Type B pancreatic cell (in vitro differentiated cells): Measurements from ENCODE around the gene XXYLT1. TPM values are rescaled to one million over a fixed set of nuclear protein-coding genes. Genes with fewer than 3 reads are reported as not detected.
A peak's percentile ranks its signal among the peaks of the same experiment; 100 is the strongest.

Experiments used
- DNase-seq: peaks from one replicate; pipeline ENCODE4 v3.0.0; 2021; ENCODE audit warnings: mixed read lengths; ENCODE audit not compliant: unreplicated experiment; ENCODE audit errors: extremely low spot score
- H3K27ac Mint-ChIP-seq: 2 replicates; pipeline ENCODE4 v1.8.0; 2021; ENCODE audit warnings: mild to moderate bottlenecking, mixed read lengths
- H3K27me3 Mint-ChIP-seq: 2 replicates; pipeline ENCODE4 v1.8.0; 2021; ENCODE audit warnings: mixed read lengths
- H3K36me3 Mint-ChIP-seq: 2 replicates; pipeline ENCODE4 v1.8.0; 2021; ENCODE audit warnings: mixed read lengths
- H3K4me1 Mint-ChIP-seq: one replicate; pipeline ENCODE4 v1.8.0; 2021; ENCODE audit warnings: mixed read lengths; ENCODE audit not compliant: unreplicated experiment
- H3K4me3 Mint-ChIP-seq: 2 replicates; pipeline ENCODE4 v1.8.0; 2021; ENCODE audit warnings: mild to moderate bottlenecking, mixed read lengths
- H3K9me3 Mint-ChIP-seq: 2 replicates; pipeline ENCODE4 v1.8.0; 2021; ENCODE audit warnings: mixed read lengths
- CTCF ChIP-seq: fragments of 200-600 bp; sonication (generic); conservative IDR thresholded peaks from 2 replicates; pipeline ENCODE4 v1.5.0; 2021; ENCODE audit warnings: antibody characterized with exemption, mild to moderate bottlenecking
- total RNA-seq: library from RNA; stranded (reverse); gene quantifications from 2 replicates; pipeline ENCODE4 v1.2.1, GENCODE V29; 2021; ENCODE audit warnings: low replicate concordance

The XXYLT1 gene
- total RNA-seq, 1 donor from 2014 or later, result 27.0 TPM

- TF ChIP-seq CTCF, result no peak
- peaks cover 3% of the 10 kb centered on the region for H3K9me3 Mint-ChIP-seq
- no peaks in the 10 kb centered on the region for H3K36me3 Mint-ChIP-seq
- peaks cover 4% of the 10 kb centered on the region for H3K27me3 Mint-ChIP-seq
- H3K4me3 Mint-ChIP-seq, result no peak overlapping the region
- H3K27ac Mint-ChIP-seq, result no peak overlapping the region
- H3K4me1 Mint-ChIP-seq, result peaks cover 42% of the 10 kb centered on the region
- DNase-seq, result no peak
These were observed 241.9 kb downstream of the XXYLT1 start for GRCh38 chr3:195028877-195029606.

- peaks cover 6% of the 10 kb centered on the region for H3K27me3 Mint-ChIP-seq
- DNase-seq, result no peak
- TF ChIP-seq CTCF, result no peak
- H3K27ac Mint-ChIP-seq, result peak overlapping the region; percentile 56
- H3K4me3 Mint-ChIP-seq, result peak overlapping the region; percentile 18
- H3K9me3 Mint-ChIP-seq, result peaks cover 8% of the 10 kb centered on the region
- no peaks in the 10 kb centered on the region for H3K36me3 Mint-ChIP-seq
- peaks cover 15% of the 10 kb centered on the region for H3K4me1 Mint-ChIP-seq
These were observed 245.1 kb downstream of the XXYLT1 start for GRCh38 chr3:195025884-195026200.

GRCh38 chr3:195025056-195025883, 245.7 kb downstream of the XXYLT1 start:
- no peak for TF ChIP-seq CTCF

GRCh38 chr3:195023989-195024388, 247.0 kb downstream of the XXYLT1 start:
- DNase-seq, result no peak
- TF ChIP-seq CTCF, result no peak
- H3K4me1 Mint-ChIP-seq, result peaks cover 9% of the 10 kb centered on the region
- H3K27ac Mint-ChIP-seq, result no peak overlapping the region
- peaks cover 8% of the 10 kb centered on the region for H3K9me3 Mint-ChIP-seq
- H3K27me3 Mint-ChIP-seq, result peaks cover 13% of the 10 kb centered on the region
- H3K36me3 Mint-ChIP-seq, result no peaks in the 10 kb centered on the region
- no peak overlapping the region for H3K4me3 Mint-ChIP-seq

More at GRCh38 chr3:195025056-195025883, 245.7 kb downstream of the XXYLT1 start:
- Mint-ChIP-seq H3K9me3 (peaks cover 8% of the 10 kb centered on the region), H3K27me3 (peaks cover 6% of the 10 kb centered on the region), H3K36me3 (no peaks in the 10 kb centered on the region), H3K4me3 (peak overlapping the region; percentile 18), H3K27ac (peak overlapping the region; percentile 56), H3K4me1 (peaks cover 13% of the 10 kb centered on the region)
- no peak for DNase-seq

DNA sequence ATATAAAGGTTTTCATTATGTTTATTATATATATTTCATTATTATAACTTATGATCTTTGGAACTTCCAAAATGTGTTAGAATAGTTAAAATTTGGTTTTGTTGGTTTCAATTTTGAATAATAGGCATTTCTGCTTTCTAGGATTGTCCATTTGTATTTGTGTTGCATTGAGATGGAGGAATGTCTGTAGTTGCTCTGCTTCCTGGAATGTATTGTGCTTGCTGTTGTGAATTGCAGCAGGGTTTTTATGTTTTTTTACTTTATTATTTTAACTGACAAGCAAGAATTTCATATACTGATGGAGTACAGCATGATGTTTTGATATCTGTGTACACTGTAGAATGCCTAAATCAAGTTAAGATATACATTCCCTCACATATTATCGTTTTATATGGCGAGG, 247.4 kb downstream of the XXYLT1 start:
- Mint-ChIP-seq H3K4me3 (no peak overlapping the region), H3K27me3 (peaks cover 13% of the 10 kb centered on the region), H3K27ac (no peak overlapping the region), H3K4me1 (peaks cover 11% of the 10 kb centered on the region), H3K36me3 (no peaks in the 10 kb centered on the region), H3K9me3 (peaks cover 8% of the 10 kb centered on the region)
- no peak for DNase-seq
- no peak for TF ChIP-seq CTCF
